Fibroblast of mammary gland (primary cell): ENCODE results near the gene SIRPA.
A peak's percentile ranks its signal among the peaks of the same experiment; 100 is the strongest.

Source experiments
- DNase-seq: peaks from one replicate; pipeline ENCODE4 v3.0.0-alpha.2; 2010; ENCODE audit warnings: low read depth
- H3K4me3 ChIP-seq: 2 replicates; pipeline ENCODE4 v1.5.1; 2011; ENCODE audit warnings: low read depth, mild to moderate bottlenecking, low read length, moderate library complexity; ENCODE audit not compliant: control insufficient read depth
- CTCF ChIP-seq: conservative IDR thresholded peaks from 2 replicates; pipeline ENCODE4 v1.5.1; 2011; ENCODE audit warnings: low read depth, low read length, inconsistent platforms; ENCODE audit not compliant: control insufficient read depth, insufficient read depth

Gene SIRPA

GRCh38 chr20:1858871-1859270 is 36.3 kb upstream of the SIRPA start:
- no peak for DNase-seq
- no peak overlapping the region for H3K4me3 ChIP-seq
- no peak for TF ChIP-seq CTCF

GRCh38 chr20:1860446-1860845 is 34.8 kb upstream of the SIRPA start:
- no peak overlapping the region for H3K4me3 ChIP-seq
- no peak for TF ChIP-seq CTCF
- DNase-seq, result peak; percentile 63

DNA sequence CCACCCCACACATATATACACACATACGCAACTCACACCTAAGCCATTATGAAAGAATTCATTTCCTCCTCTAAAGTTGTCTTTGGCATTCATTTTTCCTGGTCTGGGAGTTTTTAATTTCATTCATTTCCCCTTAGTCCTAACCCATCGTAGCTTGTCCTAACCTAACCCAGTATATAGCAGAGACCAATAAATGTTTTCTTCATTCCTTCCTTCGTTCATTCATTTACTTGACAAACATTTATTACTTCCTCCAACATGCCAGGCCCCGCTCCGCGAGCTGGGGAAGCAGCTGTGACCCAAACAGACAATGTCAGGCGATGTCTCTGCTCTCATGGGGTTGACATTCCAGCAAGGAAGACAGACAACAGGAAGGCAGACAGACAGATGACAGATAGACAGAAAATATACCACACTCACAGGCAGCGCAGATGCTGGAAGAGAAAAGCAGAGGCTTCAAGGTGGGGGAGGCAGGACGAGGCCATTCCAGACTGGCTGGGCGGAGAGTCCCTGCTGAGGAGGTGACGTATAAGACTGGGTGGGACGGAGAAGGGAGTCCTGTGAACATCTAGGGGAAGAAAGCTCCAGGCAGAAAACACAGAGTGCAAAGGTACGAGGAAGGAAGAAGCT is 33.7 kb upstream of the SIRPA start:
- no peak overlapping the region for H3K4me3 ChIP-seq
- no peak for DNase-seq
- no peak for TF ChIP-seq CTCF

DNA sequence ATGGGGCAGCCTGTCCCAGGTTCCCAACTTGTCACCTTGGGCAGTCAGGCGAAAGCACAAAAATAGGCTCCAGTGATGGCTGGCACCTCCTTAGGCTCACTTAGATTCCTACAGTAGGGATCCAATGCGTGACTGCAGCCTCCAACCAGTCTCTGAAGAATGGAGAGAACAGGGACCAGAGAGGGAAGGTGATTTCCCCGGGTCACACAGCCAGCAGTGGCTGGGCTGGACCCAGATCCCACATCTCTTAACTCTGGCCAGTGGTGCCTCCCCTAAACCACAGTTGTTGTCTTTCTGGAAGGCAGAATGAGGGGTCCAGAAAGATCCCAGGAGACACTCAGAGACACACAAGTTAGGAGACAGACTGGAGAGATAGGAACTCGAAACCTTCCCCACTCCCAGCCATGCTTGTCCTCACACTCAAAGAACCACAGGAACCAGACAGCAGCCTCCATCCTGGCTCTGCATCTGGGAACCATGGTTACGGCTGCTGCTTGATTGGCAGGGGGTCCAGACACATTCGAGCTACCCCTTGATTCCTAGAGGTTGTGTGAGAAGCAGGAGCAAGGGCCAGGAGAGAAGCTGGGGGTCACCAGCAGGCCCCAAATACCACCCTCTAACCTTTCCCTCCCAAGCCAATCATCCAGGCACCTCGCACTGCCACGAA is 33.1 kb upstream of the SIRPA start:
- no peak overlapping the region for H3K4me3 ChIP-seq
- no peak for DNase-seq
- no peak for TF ChIP-seq CTCF

DNA sequence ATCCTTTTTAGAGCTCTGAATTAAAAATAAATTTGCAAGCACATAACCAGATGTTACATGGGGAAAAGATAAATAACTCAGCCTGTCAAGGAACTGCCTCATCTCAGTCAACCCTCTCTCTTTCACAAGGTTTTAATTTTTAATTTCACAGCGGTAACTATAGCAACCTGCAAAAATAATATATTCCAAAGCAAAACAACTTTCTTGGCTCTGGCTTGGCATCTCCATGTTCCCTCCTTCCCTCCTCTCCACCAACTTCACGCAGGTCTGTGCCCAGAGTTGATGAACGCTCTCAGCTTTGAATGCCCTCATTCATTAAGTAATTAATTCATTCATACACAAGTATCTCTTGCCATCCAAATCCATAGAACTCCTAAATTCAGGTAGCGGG is 32.5 kb upstream of the SIRPA start:
- DNase-seq, result no peak
- TF ChIP-seq CTCF, result no peak
- H3K4me3 ChIP-seq, result no peak overlapping the region

GRCh38 chr20:1863296-1863695 is 31.9 kb upstream of the SIRPA start:
- H3K4me3 ChIP-seq, result no peak overlapping the region
- TF ChIP-seq CTCF, result no peak
- peak; percentile 31 for DNase-seq
